NCI-H146 (cell line): Measurements from ENCODE around the gene NUDT8.
"Not testable (repeated sequence)": the region's sequence is repeated elsewhere in the genome, so short reads cannot be mapped to it uniquely, and the experiment has no call there.

Source experiments
- DNase-seq: peaks from one replicate; lab custom pipeline; 2025; lab: John Stamatoyannopoulos, UW

The NUDT8 gene

GRCh38 chr11:67611704-67612587, 17.8 kb downstream of the NUDT8 start:
- no peak for DNase-seq

- no peak for DNase-seq
Observed at GRCh38 chr11:67611165-67611564, 18.6 kb downstream of the NUDT8 start.

GRCh38 chr11:67610302-67610868, 19.4 kb downstream of the NUDT8 start:
- no peak for DNase-seq

- no peak for DNase-seq
Observed at GRCh38 chr11:67609316-67609715, 20.4 kb downstream of the NUDT8 start.

GRCh38 chr11:67608486-67608885, 21.3 kb downstream of the NUDT8 start:
- DNase-seq = no peak

- DNase-seq = no peak
Observed at GRCh38 chr11:67607507-67607906, 22.2 kb downstream of the NUDT8 start.

GRCh38 chr11:67606492-67607295, 23.0 kb downstream of the NUDT8 start, which contains the start of gene NDUFV1:
Gene NDUFV1, plus strand, starts transcription at chr11:67606936. Its CDS starts 69 bp downstream, at chr11:67607005.
- DNase-seq = peak; percentile 99

GRCh38 chr11:67606093-67606491, 23.6 kb downstream of the NUDT8 start:
- DNase-seq = no peak

- DNase-seq = no peak
Observed at GRCh38 chr11:67605231-67606011, 24.3 kb downstream of the NUDT8 start.

GRCh38 chr11:67604815-67605214, 24.9 kb downstream of the NUDT8 start:
- no peak for DNase-seq

GRCh38 chr11:67604119-67604518, 25.6 kb downstream of the NUDT8 start:
- DNase-seq = not testable (repeated sequence)

GRCh38 chr11:67601098-67601497, 28.6 kb downstream of the NUDT8 start:
- no peak for DNase-seq

- no peak for DNase-seq
Observed at GRCh38 chr11:67600324-67601029, 29.3 kb downstream of the NUDT8 start.

GRCh38 chr11:67599149-67599548, 30.6 kb downstream of the NUDT8 start:
- DNase-seq = no peak

GRCh38 chr11:67597963-67598362, 31.8 kb downstream of the NUDT8 start:
- not testable (repeated sequence) for DNase-seq

- DNase-seq = not testable (repeated sequence)
Observed at GRCh38 chr11:67597458-67597857, 32.3 kb downstream of the NUDT8 start.

- no peak for DNase-seq
Observed at GRCh38 chr11:67596753-67597300, 32.9 kb downstream of the NUDT8 start.

- DNase-seq = no peak
Observed at GRCh38 chr11:67594480-67594879, 35.3 kb downstream of the NUDT8 start.

GRCh38 chr11:67593565-67593905, 36.2 kb downstream of the NUDT8 start:
- DNase-seq = no peak

GRCh38 chr11:67592880-67593564, 36.7 kb downstream of the NUDT8 start:
- DNase-seq = no peak
